Common myeloid progenitor, CD34-positive (primary cell): ENCODE measurements around the gene SP140.

ENCODE experiments used
- CTCF ChIA-PET: fragments of 350-600 bp; sonication (Branson Sonifier 250); formaldehyde crosslinking; loops from one replicate; lab custom pipeline; 2021; ENCODE audit warnings: antibody characterized with exemption; lab: Charles Lee
- POLR2A ChIA-PET: fragments of 350-600 bp; sonication (Branson Sonifier 250); formaldehyde crosslinking; loops from one replicate; lab custom pipeline; 2021; ENCODE audit warnings: antibody characterized with exemption; lab: Charles Lee
- DNase-seq, 3 donors: peaks; one replicate each; pipeline versions ENCODE4 v3.0.0 to v3.0.0-alpha.2; 2013
- H3K27ac ChIP-seq, 2 experiments: 1 replicate in 1 of 2; 2 replicates in 1 of 2; pipeline ENCODE4 v1.7.0; 2013; ENCODE audit warnings: inconsistent platforms in 2 of 2, low read length in 2 of 2, mild to moderate bottlenecking in 2 of 2, low read depth in 1 of 2, moderate library complexity in 1 of 2; ENCODE audit not compliant: severe bottlenecking in 2 of 2, insufficient read depth in 1 of 2, poor library complexity in 1 of 2
- H3K27me3 ChIP-seq, 5 experiments: replicated peaks in 2 of 5; 1 replicate in 3 of 5; 2 replicates in 2 of 5; pipeline versions ENCODE4 v1.6.1 to v1.7.0; 2013; ENCODE audit warnings: low read length in 4 of 5, mild to moderate bottlenecking in 2 of 5, moderate library complexity in 2 of 5, inconsistent platforms in 1 of 5; ENCODE audit not compliant: insufficient read depth in 5 of 5, control insufficient read depth in 4 of 5
- H3K36me3 ChIP-seq, 4 experiments: 1 replicate in 2 of 4; 2 replicates in 2 of 4; pipeline versions ENCODE4 v1.6.1 to v1.7.0; 2013; ENCODE audit warnings: low read length in 3 of 4, control low read depth in 1 of 4, mild to moderate bottlenecking in 1 of 4; ENCODE audit not compliant: control insufficient read depth in 4 of 4, insufficient read depth in 4 of 4
- H3K4me1 ChIP-seq, 4 experiments: 1 replicate in 3 of 4; 2 replicates in 1 of 4; pipeline versions ENCODE4 v1.6.1 to v1.7.1; 2013; ENCODE audit warnings: low read length in 3 of 4, mild to moderate bottlenecking in 3 of 4, control low read depth in 1 of 4, inconsistent platforms in 1 of 4, moderate library complexity in 1 of 4; ENCODE audit not compliant: control insufficient read depth in 4 of 4, insufficient read depth in 4 of 4; ENCODE audit errors: control extremely low read depth in 1 of 4
- H3K4me3 ChIP-seq, 7 experiments: 1 replicate in 4 of 7; 2 replicates in 3 of 7; pipeline versions ENCODE4 v1.5.1 to v1.7.0; 2013; ENCODE audit warnings: mild to moderate bottlenecking in 7 of 7, low read length in 6 of 7, moderate library complexity in 6 of 7, inconsistent platforms in 2 of 7, low read depth in 2 of 7, control low read depth in 1 of 7; ENCODE audit not compliant: insufficient read depth in 4 of 7, control insufficient read depth in 1 of 7; ENCODE audit errors: extremely low read depth in 1 of 7
- H3K9me3 ChIP-seq, 5 experiments: 1 replicate in 4 of 5; 2 replicates in 1 of 5; pipeline versions ENCODE4 v1.6.1 to v1.7.1; 2013; ENCODE audit warnings: low read length in 4 of 5, mild to moderate bottlenecking in 2 of 5, inconsistent platforms in 1 of 5, low read depth in 1 of 5, moderate library complexity in 1 of 5; ENCODE audit not compliant: control insufficient read depth in 4 of 5, insufficient read depth in 2 of 5; ENCODE audit errors: control extremely low read depth in 1 of 5
- WGBS: methylation state at CpG from one replicate; pipeline ENCODE4 v1.1.5; 2013; ENCODE audit not compliant: insufficient coverage; 5-methylcytosine and 5-hydroxymethylcytosine counted together

SP140 gene

DNA sequence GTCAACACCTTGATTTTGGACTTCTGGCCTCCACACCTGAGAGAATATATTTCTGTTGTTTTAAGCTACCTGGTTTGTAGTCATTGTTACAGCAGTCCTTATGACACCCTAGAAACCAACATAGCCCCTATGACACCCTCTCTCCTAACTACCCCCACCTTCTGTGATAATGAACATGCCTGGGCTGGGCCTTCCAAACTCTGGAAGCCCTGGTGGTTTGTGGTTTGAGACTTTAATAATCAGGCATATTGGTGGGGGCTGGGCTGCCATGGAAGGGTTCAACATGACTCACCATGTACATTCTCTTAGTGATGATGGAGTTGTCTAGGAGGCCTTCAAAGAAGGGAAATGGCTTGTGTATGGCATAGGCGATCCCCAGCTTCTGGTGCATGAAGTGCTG lies 9.0 kb upstream of the SP140 start:
- CTCF ChIA-PET, result interaction anchor here (0.8 kb wide), 1 partner anchor 9 kb away, joined by 3 read pairs; the partner anchor contains the start of gene SP140
- H3K27me3 ChIP-seq, result no peaks in the 10 kb centered on the region
- H3K27ac ChIP-seq, result no peak overlapping the region
- no peak for DNase-seq
- WGBS, result 86% methylated on average over 1 of the region's 1 CpG
- no peaks in the 10 kb centered on the region for H3K9me3 ChIP-seq
- H3K4me3 ChIP-seq, result no peak overlapping the region
- peaks cover 13 to 50% (median 38%) of the 10 kb centered on the region in 4 experiments for H3K36me3 ChIP-seq
- POLR2A ChIA-PET, result no interaction called here
- peaks cover 15 to 37% (median 25%) of the 10 kb centered on the region in 4 experiments for H3K4me1 ChIP-seq

DNA sequence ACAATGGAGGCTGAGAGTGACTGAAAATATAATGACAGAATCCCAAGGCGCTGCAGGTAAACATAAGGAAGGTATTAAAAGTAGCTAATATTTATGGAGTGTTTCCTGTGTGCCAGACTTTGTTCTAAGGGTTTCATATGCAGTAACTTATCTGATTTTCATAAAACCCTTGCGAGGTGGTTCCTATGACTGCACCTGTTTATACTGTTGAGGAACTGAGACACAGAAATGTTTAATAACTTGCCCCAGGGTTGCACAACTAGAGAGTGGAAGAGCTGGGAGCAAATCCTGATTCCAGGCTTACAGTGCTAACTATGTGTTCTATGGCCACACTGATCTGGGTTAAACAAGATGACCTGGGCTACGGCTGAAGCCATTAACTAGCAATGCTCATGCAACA lies 8.1 kb upstream of the SP140 start:
- H3K36me3 ChIP-seq, result peaks cover 5 to 40% (median 32%) of the 10 kb centered on the region in 4 experiments
- H3K4me3 ChIP-seq, result peak overlapping the region in 3 of 7 experiments; percentile 46 to 87 (median 82)
- H3K27me3 ChIP-seq, result no peaks in the 10 kb centered on the region
- DNase-seq, result no peak
- H3K4me1 ChIP-seq, result peaks cover 15 to 37% (median 25%) of the 10 kb centered on the region in 4 experiments
- ChIA-PET CTCF (interaction anchor here (0.8 kb wide), 1 partner anchor 9 kb away, joined by 3 read pairs; the partner anchor contains the start of gene SP140), POLR2A (no interaction called here)
- H3K27ac ChIP-seq, result no peak overlapping the region
- H3K9me3 ChIP-seq, result no peaks in the 10 kb centered on the region
- 94% methylated on average over 3 of the region's 3 CpGs for WGBS

DNA sequence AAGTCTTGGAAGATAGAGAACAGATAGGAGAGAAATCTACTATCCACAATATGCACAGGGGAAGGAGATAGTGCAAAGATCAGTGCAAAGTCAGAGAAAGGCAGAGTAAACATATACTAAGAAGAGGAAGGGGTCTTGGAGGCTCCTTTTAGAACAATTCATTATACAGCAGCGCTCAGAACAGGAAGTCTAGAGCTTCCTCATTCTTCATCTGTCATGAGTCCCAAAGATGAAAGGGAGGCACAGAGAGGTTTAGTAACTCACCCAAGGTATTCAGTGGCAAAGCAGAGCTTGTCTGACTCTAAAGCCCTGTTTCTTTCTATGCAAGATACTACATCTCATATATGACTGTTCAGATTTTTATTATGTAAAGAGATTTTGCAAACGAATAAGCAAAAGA lies 7.1 kb upstream of the SP140 start:
- 0% methylated on average over 1 of the region's 2 CpGs for WGBS
- Histone ChIP-seq H3K27me3 (no peaks in the 10 kb centered on the region), H3K4me1 (peaks cover 15 to 37% (median 25%) of the 10 kb centered on the region in 4 experiments), H3K9me3 (no peaks in the 10 kb centered on the region), H3K27ac (no peak overlapping the region), H3K36me3 (peaks cover 5 to 32% (median 27%) of the 10 kb centered on the region in 4 experiments), H3K4me3 (peak overlapping the region in 6 of 7 experiments; percentile 30 to 100 (median 90))
- POLR2A ChIA-PET, result no interaction called here
- DNase-seq, result peak; percentile 24 to 84 (median 76)
- CTCF ChIA-PET, result interaction anchor here (1.3 to 1.5 kb wide), 2 partner anchors 16 to 47 kb away, joined by 3 read pairs; no protein-coding TSS in a partner anchor

DNA sequence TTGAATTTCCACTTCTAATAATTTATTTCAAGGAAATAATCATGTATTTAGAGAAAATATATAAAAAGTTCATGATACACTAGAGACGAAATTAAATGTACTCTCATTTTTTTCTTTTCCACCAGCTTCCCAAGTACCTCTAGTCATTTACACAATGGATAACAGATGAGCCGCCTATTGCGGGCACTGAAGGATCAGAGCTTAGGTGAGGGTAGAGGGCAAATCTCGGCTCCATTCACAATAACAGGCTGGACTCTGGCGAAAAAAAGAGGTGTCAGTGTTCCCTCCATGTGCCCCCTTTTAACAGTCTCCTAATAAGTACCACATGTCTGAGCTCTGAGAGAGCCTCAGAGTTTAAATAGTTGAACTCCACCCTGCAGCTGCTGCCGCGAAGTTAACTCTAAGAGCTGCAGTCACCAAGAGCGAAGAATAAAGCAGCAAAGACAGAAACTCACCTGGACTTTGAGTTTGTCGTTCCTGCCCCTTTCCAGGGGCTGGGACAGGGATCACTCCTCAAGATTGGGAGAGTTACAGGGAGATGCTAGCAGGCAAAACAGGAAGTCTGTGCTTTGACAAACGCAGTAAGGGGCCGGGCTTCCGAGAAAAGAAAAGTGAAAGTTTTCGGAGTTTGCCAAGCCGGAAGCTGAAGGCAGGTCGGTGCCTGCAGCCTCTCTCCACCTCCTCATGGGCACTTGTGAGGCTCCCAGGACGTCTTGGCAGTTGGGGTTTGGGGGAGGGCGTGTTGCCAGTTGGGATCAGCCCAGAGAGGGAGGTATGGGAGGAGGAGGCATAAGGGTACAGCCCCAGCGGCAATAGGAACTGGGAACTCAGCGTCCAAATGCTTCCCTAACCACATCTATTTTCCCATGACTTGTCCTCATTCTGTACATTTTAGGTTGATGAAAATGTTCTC lies 5.9 kb upstream of the SP140 start, which contains the start of gene SP110:
Gene SP110 (minus strand): TSS at position 566 of the 913 bp plus-strand sequence. CDS start 3,057 bp downstream, outside the sequence.
- Histone ChIP-seq H3K27me3 (no peaks in the 10 kb centered on the region), H3K9me3 (no peaks in the 10 kb centered on the region), H3K36me3 (peaks cover 0 to 19% (median 16%) of the 10 kb centered on the region in 4 experiments), H3K4me1 (peaks cover 15 to 37% (median 25%) of the 10 kb centered on the region in 4 experiments), H3K27ac (peak within 1 kb of the TSS; percentile 64 to 81), H3K4me3 (peak within 1 kb of the TSS; percentile 76 to 100 (median 92))
- peak; percentile 82 to 93 (median 91) for DNase-seq
- CTCF ChIA-PET, result interaction anchor here (1.3 to 1.5 kb wide), 2 partner anchors 17 to 49 kb away, joined by 3 read pairs; no protein-coding TSS in a partner anchor
- 2% methylated on average over 12 of the region's 19 CpGs for WGBS
- POLR2A ChIA-PET, result interaction anchor here (0.6 kb wide), 1 partner anchor 602 kb away, joined by 3 read pairs; no protein-coding TSS in a partner anchor

DNA sequence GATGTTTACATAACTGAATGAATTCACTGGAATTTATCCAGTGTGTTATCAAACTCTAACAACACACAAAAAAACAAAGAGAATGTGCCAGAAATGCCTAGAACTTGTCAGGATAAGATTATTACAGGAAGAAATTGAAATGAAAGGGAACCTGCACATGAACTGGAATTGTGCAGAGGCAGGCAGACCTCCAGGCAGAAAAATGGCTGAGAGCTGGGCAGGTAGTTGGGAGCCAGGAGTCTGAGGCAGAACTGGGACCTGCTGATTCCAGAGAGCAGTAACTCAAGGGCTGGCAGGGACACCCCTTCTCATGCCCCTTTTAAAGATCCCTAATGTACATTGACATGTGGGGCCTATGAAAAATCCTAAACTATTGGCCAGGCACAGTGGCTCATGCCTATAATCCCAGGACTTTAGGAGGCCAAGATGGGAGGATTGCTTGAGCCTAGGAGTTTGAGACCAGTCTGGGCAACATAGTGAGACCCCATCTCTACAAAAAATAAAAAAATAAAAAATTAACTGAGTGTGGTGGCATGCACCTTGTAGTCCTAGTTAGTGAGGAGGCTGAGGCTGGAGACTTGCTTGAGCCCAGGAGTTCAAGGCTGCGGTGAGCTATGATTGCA lies 5.1 kb upstream of the SP140 start:
- no peaks in the 10 kb centered on the region for H3K9me3 ChIP-seq
- POLR2A ChIA-PET, result interaction anchor here (0.6 kb wide), 1 partner anchor 602 kb away, joined by 3 read pairs; no protein-coding TSS in a partner anchor
- no CpG with 5 or more reads among the region's 1 CpG for WGBS
- peak overlapping the region; percentile 76 to 100 (median 92) for H3K4me3 ChIP-seq
- CTCF ChIA-PET, result no interaction called here
- no peaks in the 10 kb centered on the region for H3K27me3 ChIP-seq
- peaks cover 15 to 37% (median 25%) of the 10 kb centered on the region in 4 experiments for H3K4me1 ChIP-seq
- H3K36me3 ChIP-seq, result peaks cover 0 to 13% (median 10%) of the 10 kb centered on the region in 4 experiments
- no peak for DNase-seq
- peak overlapping the region; percentile 64 to 81 for H3K27ac ChIP-seq

GRCh38 chr2:230221493-230221892 lies 4.0 kb upstream of the SP140 start:
- peaks cover 0 to 3% (median 3%) of the 10 kb centered on the region in 4 experiments for H3K36me3 ChIP-seq
- no peaks in the 10 kb centered on the region for H3K27me3 ChIP-seq
- 100% methylated on average over 4 of the region's 4 CpGs for WGBS
- H3K9me3 ChIP-seq, result no peaks in the 10 kb centered on the region
- no peak overlapping the region for H3K4me3 ChIP-seq
- no peak overlapping the region for H3K27ac ChIP-seq
- POLR2A ChIA-PET, result no interaction called here
- no peak for DNase-seq
- H3K4me1 ChIP-seq, result peaks cover 15 to 35% (median 25%) of the 10 kb centered on the region in 4 experiments
- CTCF ChIA-PET, result no interaction called here
